H1 (cell line): ENCODE measurements around the gene UBC. TPM values are rescaled to one million over a fixed set of nuclear protein-coding genes. Genes with fewer than 3 reads are reported as not detected.

Experiments used
- CTCF ChIA-PET: fragments of 300-600 bp; sonication (Branson Sonifier 250); formaldehyde crosslinking; loops from one replicate; lab custom pipeline; 2021; ENCODE audit not compliant: partially characterized antibody; lab: Charles Lee
- POLR2A ChIA-PET: fragments of 300-600 bp; sonication (Branson Sonifier 250); formaldehyde crosslinking; loops from one replicate; lab custom pipeline; 2021; ENCODE audit warnings: inconsistent platforms; ENCODE audit not compliant: partially characterized antibody; lab: Charles Lee
- DNase-seq, 2 experiments: peaks; one replicate each; pipeline versions ENCODE4 v3.0.0 to v3.0.0-alpha.2; 2010 to 2022; ENCODE audit warnings: low spot score in 2 of 2, low read depth in 1 of 2, mixed read lengths in 1 of 2
- FAIRE-seq: peaks from 2 replicates; lab custom pipeline; 2011; peaks lifted over from hg19 to GRCh38; lab: Jason Lieb, UNC
- H2AFZ ChIP-seq: 2 replicates; pipeline ENCODE4 v1.8.1; 2012; ENCODE audit warnings: low read length, inconsistent platforms
- H2AK5ac ChIP-seq: 2 replicates; pipeline ENCODE4 v1.6.1; 2013; ENCODE audit warnings: low read depth, low read length
- H2BK120ac ChIP-seq: replicated peaks from 2 replicates; pipeline ENCODE3; 2013; ENCODE audit warnings: low read depth, low read length, inconsistent platforms
- H2BK12ac ChIP-seq: 2 replicates; pipeline ENCODE4 v1.6.1; 2013; ENCODE audit warnings: low read depth, low read length
- H2BK15ac ChIP-seq: 2 replicates; pipeline ENCODE4 v1.6.1; 2013; ENCODE audit warnings: low read length
- H2BK20ac ChIP-seq: 2 replicates; pipeline ENCODE4 v1.6.1; 2013; ENCODE audit warnings: low read length
- H2BK5ac ChIP-seq: 2 replicates; pipeline ENCODE4 v1.6.1; 2013; ENCODE audit warnings: low read depth, low read length
- H3K14ac ChIP-seq: 2 replicates; pipeline ENCODE4 v1.6.1; 2013; ENCODE audit warnings: inconsistent platforms; ENCODE audit not compliant: insufficient read length
- H3K18ac ChIP-seq: 2 replicates; pipeline ENCODE4 v1.6.1; 2013; ENCODE audit warnings: low read length; ENCODE audit errors: extremely low read depth
- H3K23ac ChIP-seq: 2 replicates; pipeline ENCODE4 v1.6.1; 2013; ENCODE audit warnings: inconsistent platforms; ENCODE audit not compliant: insufficient read length
- H3K23me2 ChIP-seq: 2 replicates; pipeline ENCODE4 v1.6.1; 2013; ENCODE audit warnings: low read depth, low read length
- H3K27ac ChIP-seq: 2 replicates; pipeline ENCODE4 v1.6.1; 2011; ENCODE audit warnings: low read depth, low read length, inconsistent platforms
- H3K27me3 ChIP-seq, 4 experiments: replicated peaks in 1 of 4; 1 replicate in 1 of 4; 2 replicates in 3 of 4; pipeline versions ENCODE4 v1.6.1 to v1.8.1; 2011 to 2013; ENCODE audit warnings: low read length in 3 of 4, mild to moderate bottlenecking in 3 of 4, inconsistent platforms in 2 of 4, mixed read lengths in 2 of 4, moderate library complexity in 1 of 4; ENCODE audit not compliant: control insufficient read depth in 3 of 4, insufficient read depth in 3 of 4; ENCODE audit errors: extremely low read depth in 1 of 4
- H3K36me3 ChIP-seq, 4 experiments: 2 replicates each; pipeline versions ENCODE4 v1.6.1 to v1.8.1; 2011 to 2013; ENCODE audit warnings: mild to moderate bottlenecking in 4 of 4, low read length in 3 of 4, moderate library complexity in 2 of 4, control low read depth in 1 of 4, inconsistent platforms in 1 of 4; ENCODE audit not compliant: insufficient read depth in 4 of 4, control insufficient read depth in 2 of 4
- H3K4ac ChIP-seq: replicated peaks from 2 replicates; pipeline ENCODE3; 2013; ENCODE audit warnings: low read length, low read depth, mixed read lengths, inconsistent platforms; ENCODE audit not compliant: insufficient read length
- H3K4me1 ChIP-seq, 4 experiments: replicated peaks in 1 of 4; 1 replicate in 1 of 4; 2 replicates in 3 of 4; pipeline versions ENCODE4 v1.6.1 to v1.8.1; 2011 to 2013; ENCODE audit warnings: low read length in 3 of 4, inconsistent platforms in 2 of 4, mixed read lengths in 1 of 4; ENCODE audit not compliant: insufficient read depth in 4 of 4, control insufficient read depth in 3 of 4
- H3K4me2 ChIP-seq, 2 experiments: 2 replicates each; pipeline versions ENCODE4 v1.6.1 to v1.8.1; 2011 to 2013; ENCODE audit warnings: low read depth in 2 of 2, low read length in 2 of 2, control low read depth in 1 of 2, inconsistent platforms in 1 of 2, mild to moderate bottlenecking in 1 of 2; ENCODE audit not compliant: insufficient read depth in 1 of 2
- H3K4me3 ChIP-seq, 4 experiments: fragments of 200-600, 300-600 bp in 1 of 4; sonication (generic), shearing (Covaris generic), sonication (Bioruptor Twin) in 1 of 4; 2 replicates each; pipeline versions ENCODE4 v1.5.1 to v1.8.1; 2011 to 2016; ENCODE audit warnings: low read length in 4 of 4, low read depth in 3 of 4, control low read depth in 2 of 4, inconsistent platforms in 2 of 4, mild to moderate bottlenecking in 2 of 4, mixed read lengths in 1 of 4, moderate library complexity in 1 of 4; ENCODE audit not compliant: insufficient read depth in 2 of 4; ENCODE audit errors: extremely low read depth in 1 of 4
- H3K56ac ChIP-seq: replicated peaks from 2 replicates; pipeline ENCODE3; 2013; ENCODE audit warnings: low read depth, mild to moderate bottlenecking, mixed read lengths, low read length, inconsistent platforms; ENCODE audit not compliant: insufficient read length
- H3K79me1 ChIP-seq: 2 replicates; pipeline ENCODE4 v1.6.1; 2013; ENCODE audit warnings: low read depth, low read length, control low read depth
- H3K79me2 ChIP-seq, 2 experiments: 2 replicates each; pipeline versions ENCODE4 v1.6.1 to v1.8.1; 2012 to 2013; ENCODE audit warnings: low read length in 2 of 2, mild to moderate bottlenecking in 2 of 2, inconsistent platforms in 1 of 2; ENCODE audit not compliant: insufficient read depth in 2 of 2, control insufficient read depth in 1 of 2
- H3K9ac ChIP-seq, 4 experiments: replicated peaks in 1 of 4; 1 replicate in 1 of 4; 2 replicates in 3 of 4; pipeline versions ENCODE4 v1.6.1 to v1.8.1; 2011 to 2013; ENCODE audit warnings: low read depth in 3 of 4, low read length in 3 of 4, control low read depth in 2 of 4, mild to moderate bottlenecking in 2 of 4, moderate library complexity in 2 of 4, inconsistent platforms in 1 of 4; ENCODE audit errors: extremely low read depth in 1 of 4
- H3K9me3 ChIP-seq, 2 experiments: 2 replicates each; pipeline versions ENCODE4 v1.6.1 to v1.8.1; 2012 to 2013; ENCODE audit warnings: mild to moderate bottlenecking in 2 of 2, moderate library complexity in 2 of 2, control low read depth in 1 of 2, inconsistent platforms in 1 of 2, low read depth in 1 of 2, low read length in 1 of 2, mixed read lengths in 1 of 2; ENCODE audit not compliant: insufficient read depth in 2 of 2
- H4K20me1 ChIP-seq, 2 experiments: replicated peaks in 1 of 2; 2 replicates each; pipeline versions ENCODE3 to v1.8.1; 2011 to 2013; ENCODE audit warnings: inconsistent platforms in 2 of 2, low read length in 2 of 2, mild to moderate bottlenecking in 1 of 2; ENCODE audit not compliant: insufficient read depth in 2 of 2, control insufficient read depth in 1 of 2
- H4K5ac ChIP-seq: 2 replicates; pipeline ENCODE4 v1.6.1; 2013; ENCODE audit warnings: low read length, low read depth, mixed read lengths, inconsistent platforms; ENCODE audit not compliant: insufficient read length
- H4K8ac ChIP-seq: 2 replicates; pipeline ENCODE4 v1.8.0; 2013; ENCODE audit warnings: mild to moderate bottlenecking, moderate library complexity, low read length, inconsistent platforms; ENCODE audit not compliant: insufficient read depth; ENCODE audit errors: extremely low read depth
- H4K91ac ChIP-seq: replicated peaks from 2 replicates; pipeline ENCODE3; 2013; ENCODE audit warnings: low read length, mixed read lengths, inconsistent platforms; ENCODE audit not compliant: insufficient read length
- HDAC2 ChIP-seq, 2 experiments: fragments of 300-600 bp in 1 of 2; sonication (generic) in 1 of 2; IDR thresholded peaks; 2 replicates each; pipeline ENCODE4 v1.6.1; 2011 to 2012; ENCODE audit warnings: low read depth in 2 of 2, low read length in 2 of 2, mild to moderate bottlenecking in 2 of 2, moderate library complexity in 2 of 2, borderline replicate concordance in 1 of 2, inconsistent platforms in 1 of 2
- TEAD4 ChIP-seq: IDR thresholded peaks from 2 replicates; pipeline ENCODE4 v1.6.1; 2012; ENCODE audit warnings: low read depth, low read length, inconsistent platforms, mixed read lengths
- WGBS, 2 experiments: shearing (Covaris generic) in 1 of 2; methylation state at CpG; one replicate each; pipeline versions ENCODE4 v1.1.6 to v1.1.7; 2013 to 2015; ENCODE audit warnings: low lambda C conversion rate in 2 of 2, mixed read lengths in 2 of 2, inconsistent platforms in 1 of 2, low coverage in 1 of 2, missing lambda C conversion rate in 1 of 2; ENCODE audit not compliant: insufficient replicate concordance in 2 of 2, insufficient coverage in 1 of 2, insufficient read length in 1 of 2; ENCODE audit errors: extremely low coverage in 1 of 2, missing lambda C conversion rate in 1 of 2; 5-methylcytosine and 5-hydroxymethylcytosine counted together
- polyA plus RNA-seq, 7 experiments: library from polyadenylated mRNA; depleted of rRNA in 3 of 7; stranded (reverse) in 5 of 7; unstranded in 2 of 7; fragments of >200 nt in 5 of 7; fragments of 200-250 nt in 2 of 7; gene quantifications; 1 replicate in 5 of 7; 2 replicates in 1 of 7; 4 replicates in 1 of 7; pipeline versions ENCODE4 v1.2.1 to v1.2.3, GENCODE V29; 2011 to 2013; ENCODE audit warnings: missing spikeins in 2 of 7, mixed read lengths in 2 of 7
- total RNA-seq: library from RNA; stranded (reverse); fragmentation: NEBNext Ultra II Directional; extraction: Animal tissue kit (Norgen Biotek cat#: 25700); gene quantifications from 2 replicates; pipeline ENCODE4 v1.2.1, GENCODE V29; 2021

The UBC gene
- total and polyA plus RNA-seq, 2 of the 8 experiments (the other 6 are each of a cell fraction or from before 2014, with no cell fraction given), result 559 to 749 TPM

DNA sequence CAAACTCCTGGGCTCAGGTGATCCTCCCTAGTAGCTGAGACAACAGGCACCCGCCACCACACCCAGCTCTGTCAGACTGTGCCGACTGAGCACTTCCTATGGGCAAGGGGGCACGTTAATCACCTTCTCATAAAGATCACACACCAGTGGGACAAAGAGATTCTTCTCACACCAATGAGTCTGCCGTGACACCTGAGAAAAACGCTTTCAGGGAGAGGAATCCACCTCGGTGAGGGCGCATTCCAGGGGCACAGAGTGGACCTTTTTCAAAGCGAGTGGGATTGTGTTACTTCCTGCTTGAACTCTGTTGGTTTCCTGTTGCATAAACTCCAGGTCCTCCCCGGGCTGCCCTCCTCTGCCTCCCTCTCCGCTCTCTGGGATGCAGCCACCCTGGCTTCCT is 33.3 kb downstream of the UBC start:
- peaks cover 0 to 14% (median 7%) of the 10 kb centered on the region in 4 experiments; a peak in 6 of 7 replicates for H3K4me1 ChIP-seq
- no peak overlapping the region for H4K8ac ChIP-seq
- no peak overlapping the region for H3K14ac ChIP-seq
- H3K23me2 ChIP-seq, result peaks cover 4% of the 10 kb centered on the region; the same call in 1 of the 2 replicates
- no peak overlapping the region for H3K4me2 ChIP-seq
- POLR2A ChIA-PET, result no interaction called here
- CTCF ChIA-PET, result interaction anchor here (1.0 to 1.6 kb wide), 3 partner anchors 8 to 26 kb away, joined by 3 to 6 read pairs (median 4); no protein-coding TSS in a partner anchor
- H3K23ac ChIP-seq, result no peak overlapping the region
- no peak overlapping the region for H3K9ac ChIP-seq
- DNase-seq (no peak), FAIRE-seq (no peak)
- no peak overlapping the region for H2AK5ac ChIP-seq
- no peak overlapping the region for H2BK15ac ChIP-seq
- H2BK20ac ChIP-seq, result no peak overlapping the region
- H2BK5ac ChIP-seq, result no peak overlapping the region
- H4K91ac ChIP-seq, result no peak overlapping the region
- H3K18ac ChIP-seq, result no peak overlapping the region
- peaks cover 0 to 2% of the 10 kb centered on the region in 2 experiments for H4K20me1 ChIP-seq
- H3K56ac ChIP-seq, result no peak overlapping the region
- no peak overlapping the region for H3K27ac ChIP-seq
- WGBS, 2 experiments, result 87% methylated on average over 10 of the region's 10 CpGs; no CpG with 5 or more reads in 1 of the 2 experiments
- H3K9me3 ChIP-seq, result no peaks in the 10 kb centered on the region
- H2AFZ ChIP-seq, result no peak overlapping the region; the same call in 1 of the 2 replicates
- no peaks in the 10 kb centered on the region for H3K79me2 ChIP-seq
- no peak overlapping the region for H2BK12ac ChIP-seq
- no peaks in the 10 kb centered on the region for H3K79me1 ChIP-seq
- H4K5ac ChIP-seq, result no peak overlapping the region
- no peaks in the 10 kb centered on the region for H3K36me3 ChIP-seq
- no peak overlapping the region for H3K4me3 ChIP-seq
- no peak overlapping the region for H2BK120ac ChIP-seq
- no peak overlapping the region for H3K4ac ChIP-seq
- H3K27me3 ChIP-seq, result no peaks in the 10 kb centered on the region
- TF ChIP-seq TEAD4, result peak; percentile 60; the same call in 1 of the 2 replicates
- TF ChIP-seq HDAC2 (IDR thresholded peaks at IDR 0.05; ENCODE audit: borderline replicate concordance in 1 of 2, low read depth in 2 of 2, low read length in 2 of 2), result no peak
